Activated CD4-positive, alpha-beta memory T cell treated with anti-CD3 and anti-CD28 coated beads, Interleukin-2, amount 10 ng/mL, durations not matched to agents 7 days and 5 days (primary cell): Measurements from ENCODE around the gene AGAP1. TPM values are rescaled to one million over a fixed set of nuclear protein-coding genes. Genes with fewer than 3 reads are reported as not detected.
"Not testable (repeated sequence)": the region's sequence is repeated elsewhere in the genome, so short reads cannot be mapped to it uniquely, and the experiment has no call there.

Experiments
- CTCF ChIA-PET: fragments of 350-600 bp; sonication (Branson Sonifier 250); formaldehyde crosslinking; loops from one replicate; lab custom pipeline; 2021; ENCODE audit warnings: antibody characterized with exemption, inconsistent platforms; lab: Charles Lee
- POLR2A ChIA-PET: fragments of 350-600 bp; sonication (Branson Sonifier 250); formaldehyde crosslinking; loops from one replicate; lab custom pipeline; 2021; ENCODE audit warnings: antibody characterized with exemption; lab: Charles Lee
- DNase-seq: peaks from one replicate; pipeline ENCODE4 v3.0.0-alpha.2; 2020
- H3K27ac Mint-ChIP-seq: one replicate; pipeline ENCODE4 v1.8.0; 2021; ENCODE audit warnings: mild to moderate bottlenecking, mixed read lengths
- H3K27me3 Mint-ChIP-seq: one replicate; pipeline ENCODE4 v1.8.0; 2021; ENCODE audit warnings: mixed read lengths
- H3K36me3 Mint-ChIP-seq: one replicate; pipeline ENCODE4 v1.8.0; 2021; ENCODE audit warnings: low read depth, mixed read lengths
- H3K4me1 Mint-ChIP-seq: one replicate; pipeline ENCODE4 v1.8.0; 2021; ENCODE audit warnings: mixed read lengths
- H3K4me3 Mint-ChIP-seq: one replicate; pipeline ENCODE4 v1.8.0; 2021; ENCODE audit warnings: mild to moderate bottlenecking, mixed read lengths
- H3K9me3 Mint-ChIP-seq: one replicate; pipeline ENCODE4 v1.8.0; 2021; ENCODE audit warnings: mixed read lengths
- total RNA-seq, 2 experiments: library from RNA; stranded (reverse); gene quantifications; one replicate each; pipeline ENCODE4 v1.2.3, GENCODE V29; 2021

Gene AGAP1
- total RNA-seq, 2 experiments from 2014 or later, result 1.1 to 1.2 TPM

DNA sequence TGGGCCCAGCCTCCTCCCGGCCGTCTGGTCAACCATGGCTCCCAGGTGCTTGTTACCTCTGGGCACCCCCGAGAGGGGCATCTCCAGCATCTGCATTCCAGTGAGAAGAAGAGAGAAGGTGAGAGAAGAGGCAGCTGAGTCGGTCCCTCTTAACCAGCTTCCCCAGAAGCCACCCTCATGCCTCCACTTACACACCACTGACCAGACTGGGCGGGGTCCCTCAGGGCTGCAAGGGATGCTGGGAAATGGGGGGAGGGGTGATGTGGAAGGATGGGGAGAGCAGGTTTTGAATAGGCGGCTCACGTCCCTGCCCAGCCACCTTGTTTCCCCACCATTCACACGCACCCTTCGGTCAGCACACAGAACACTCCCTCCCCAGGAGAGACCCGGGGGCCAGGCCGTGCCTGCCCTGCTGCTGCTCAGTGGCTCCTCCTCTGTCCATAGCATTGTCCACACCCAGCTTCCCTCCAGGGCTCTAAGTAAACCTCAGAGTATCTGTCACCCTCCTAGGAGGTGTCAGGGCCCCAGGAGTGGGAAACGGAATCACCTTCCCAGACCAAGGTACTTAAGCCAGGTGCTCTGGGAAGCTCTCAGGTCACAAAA, 639.7 kb downstream of the AGAP1 start:
- H3K4me3 Mint-ChIP-seq, result no peak overlapping the region
- ChIA-PET POLR2A (no interaction called here), CTCF (no interaction called here)
- H3K27me3 Mint-ChIP-seq, result no peaks in the 10 kb centered on the region
- no peaks in the 10 kb centered on the region for H3K36me3 Mint-ChIP-seq
- H3K9me3 Mint-ChIP-seq, result no peaks in the 10 kb centered on the region
- H3K4me1 Mint-ChIP-seq, result no peaks in the 10 kb centered on the region
- no peak for DNase-seq
- H3K27ac Mint-ChIP-seq, result no peak overlapping the region

DNA sequence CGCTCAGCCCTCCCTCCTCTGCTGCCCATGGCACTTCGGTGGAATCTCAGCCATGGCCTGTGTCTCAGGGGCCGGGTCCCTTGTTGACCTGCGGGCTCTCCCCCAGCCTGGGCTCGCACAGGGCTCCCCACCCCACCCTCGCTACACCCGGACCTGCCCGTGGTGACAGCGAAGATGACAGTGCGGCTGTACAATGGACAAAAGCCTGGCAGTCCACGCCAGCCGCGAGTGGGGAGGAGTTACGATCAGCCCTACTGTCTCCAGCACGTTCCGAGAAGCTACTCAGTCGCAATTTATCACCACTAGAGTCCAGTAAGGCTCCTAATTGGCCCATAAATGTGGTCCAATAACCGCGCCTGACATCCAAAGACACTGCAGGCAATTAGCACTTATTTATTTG, 642.7 kb downstream of the AGAP1 start:
- ChIA-PET POLR2A (no interaction called here), CTCF (no interaction called here)
- H3K27me3 Mint-ChIP-seq, result no peaks in the 10 kb centered on the region
- no peak overlapping the region for H3K27ac Mint-ChIP-seq
- DNase-seq, result no peak
- no peaks in the 10 kb centered on the region for H3K9me3 Mint-ChIP-seq
- H3K4me3 Mint-ChIP-seq, result no peak overlapping the region
- no peaks in the 10 kb centered on the region for H3K4me1 Mint-ChIP-seq
- no peaks in the 10 kb centered on the region for H3K36me3 Mint-ChIP-seq

DNA sequence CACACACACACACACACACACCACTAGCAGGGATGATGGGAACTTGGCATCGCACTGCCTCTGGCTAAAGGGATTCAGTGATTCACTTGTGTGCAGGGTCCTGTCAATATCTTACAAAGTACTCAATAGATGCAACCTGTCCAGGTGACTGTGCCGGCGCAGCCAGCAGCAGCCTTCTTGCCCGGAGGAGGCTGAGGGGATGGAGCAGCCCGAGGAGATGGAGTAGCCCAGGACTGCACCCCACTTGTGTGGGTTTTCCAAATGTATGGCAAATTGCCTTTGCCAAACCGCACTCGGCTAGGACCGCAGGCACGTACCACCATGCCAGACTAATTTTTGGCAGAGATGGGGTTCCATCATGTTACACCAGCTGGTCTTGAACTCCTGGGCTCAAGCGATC, 643.2 kb downstream of the AGAP1 start:
- ChIA-PET POLR2A (no interaction called here), CTCF (no interaction called here)
- Mint-ChIP-seq H3K4me1 (no peaks in the 10 kb centered on the region), H3K27me3 (no peaks in the 10 kb centered on the region), H3K4me3 (no peak overlapping the region), H3K9me3 (no peaks in the 10 kb centered on the region), H3K27ac (no peak overlapping the region), H3K36me3 (no peaks in the 10 kb centered on the region)
- no peak for DNase-seq

DNA sequence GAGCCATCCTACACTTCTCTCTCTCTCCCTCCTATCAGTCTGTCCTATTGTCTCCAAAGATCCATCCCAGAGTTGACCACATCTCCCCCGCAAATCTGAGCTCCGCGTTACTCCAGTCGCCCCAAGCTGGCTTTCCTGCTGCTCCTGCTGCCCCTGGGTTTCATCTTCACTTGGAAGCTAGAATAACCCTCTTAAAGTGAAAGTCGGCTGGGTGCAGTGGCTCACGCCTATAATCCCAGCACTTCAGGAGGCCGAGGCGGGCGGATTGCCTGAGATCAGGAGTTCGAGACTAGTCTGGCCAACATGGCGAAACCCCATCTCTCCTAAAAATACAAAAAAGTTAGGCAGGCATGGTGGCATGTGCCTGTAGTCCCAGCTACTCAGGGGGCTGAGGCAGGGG, 647.8 kb downstream of the AGAP1 start:
- H3K27me3 Mint-ChIP-seq, CTCF ChIA-PET, H3K36me3 Mint-ChIP-seq, DNase-seq, POLR2A ChIA-PET, H3K4me3 Mint-ChIP-seq, H3K27ac Mint-ChIP-seq, H3K9me3 Mint-ChIP-seq, H3K4me1 Mint-ChIP-seq: not testable (repeated sequence)

DNA sequence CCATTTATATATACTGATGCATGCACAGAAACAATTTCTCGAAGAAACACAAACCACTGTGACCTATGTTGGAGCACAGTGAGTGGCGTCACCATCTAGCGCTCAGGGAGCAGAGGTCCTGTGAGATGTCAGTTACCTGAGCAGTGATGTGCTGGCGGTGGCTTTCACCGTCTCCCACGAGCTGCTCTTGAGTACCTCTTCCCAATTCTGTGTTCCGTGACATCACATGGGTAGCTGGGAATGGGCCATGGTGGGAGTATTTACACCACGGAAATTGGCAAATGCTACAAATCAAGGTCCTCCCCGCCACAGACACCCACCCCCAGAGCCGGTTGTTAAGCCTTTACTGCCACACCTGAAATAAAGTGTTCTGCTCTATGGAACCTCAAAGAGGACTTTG, 650.0 kb downstream of the AGAP1 start:
- no peaks in the 10 kb centered on the region for H3K9me3 Mint-ChIP-seq
- no peak for DNase-seq
- no peaks in the 10 kb centered on the region for H3K36me3 Mint-ChIP-seq
- ChIA-PET POLR2A (no interaction called here), CTCF (no interaction called here)
- H3K4me3 Mint-ChIP-seq, result no peak overlapping the region
- H3K27me3 Mint-ChIP-seq, result peaks cover 2% of the 10 kb centered on the region
- no peaks in the 10 kb centered on the region for H3K4me1 Mint-ChIP-seq
- no peak overlapping the region for H3K27ac Mint-ChIP-seq

DNA sequence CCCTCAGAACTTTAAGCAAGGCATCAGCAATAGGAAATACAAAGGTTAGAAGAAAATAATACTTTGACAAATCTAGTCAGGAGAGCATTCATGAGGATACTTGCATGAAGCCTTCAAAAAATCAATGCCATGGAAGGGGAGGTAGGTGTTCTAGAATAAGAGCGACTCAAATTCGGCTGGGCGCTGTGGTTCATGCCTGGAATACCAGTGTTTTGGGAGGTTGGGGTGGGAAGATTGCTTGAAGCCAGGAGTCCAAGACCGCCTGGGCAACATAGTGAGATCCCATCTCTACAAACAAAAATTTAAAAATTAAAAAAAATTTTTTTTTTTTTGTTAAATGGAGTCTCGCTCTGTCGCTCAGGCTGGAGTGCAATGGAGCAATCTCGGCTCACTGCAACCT, 652.6 kb downstream of the AGAP1 start:
- peaks cover 2% of the 10 kb centered on the region for H3K27me3 Mint-ChIP-seq
- no peak for DNase-seq
- CTCF ChIA-PET, result no interaction called here
- H3K36me3 Mint-ChIP-seq, result no peaks in the 10 kb centered on the region
- H3K27ac Mint-ChIP-seq, result no peak overlapping the region
- no peak overlapping the region for H3K4me3 Mint-ChIP-seq
- POLR2A ChIA-PET, result no interaction called here
- no peaks in the 10 kb centered on the region for H3K9me3 Mint-ChIP-seq
- no peaks in the 10 kb centered on the region for H3K4me1 Mint-ChIP-seq

DNA sequence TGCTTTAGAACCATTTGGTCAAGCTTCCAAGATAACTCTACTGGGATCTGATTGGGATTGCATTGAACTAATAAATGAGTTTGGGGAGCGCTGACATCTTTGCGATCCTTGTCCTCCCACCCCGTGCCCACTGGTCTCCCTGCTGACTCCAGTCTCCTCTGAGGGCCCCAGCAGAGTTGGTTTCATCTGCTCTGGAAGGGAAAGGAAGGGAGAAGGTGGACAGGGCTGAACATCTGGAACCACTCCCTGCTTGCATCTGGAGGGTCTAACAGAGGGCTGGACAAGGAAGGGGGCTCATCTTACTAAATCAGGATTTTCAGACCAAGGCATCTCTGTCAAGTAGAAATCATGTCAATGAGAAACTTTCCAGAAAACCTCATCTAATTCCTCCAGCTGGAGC, 661.6 kb downstream of the AGAP1 start:
- no peaks in the 10 kb centered on the region for H3K36me3 Mint-ChIP-seq
- H3K4me3 Mint-ChIP-seq, result no peak overlapping the region
- peaks cover 20% of the 10 kb centered on the region for H3K27me3 Mint-ChIP-seq
- no peak for DNase-seq
- no peak overlapping the region for H3K27ac Mint-ChIP-seq
- H3K9me3 Mint-ChIP-seq, result peaks cover 2% of the 10 kb centered on the region
- CTCF ChIA-PET, result interaction anchor here (1.6 kb wide), 1 partner anchor 376 kb away, joined by 3 read pairs; no protein-coding TSS in a partner anchor
- H3K4me1 Mint-ChIP-seq, result no peaks in the 10 kb centered on the region
- POLR2A ChIA-PET, result no interaction called here

DNA sequence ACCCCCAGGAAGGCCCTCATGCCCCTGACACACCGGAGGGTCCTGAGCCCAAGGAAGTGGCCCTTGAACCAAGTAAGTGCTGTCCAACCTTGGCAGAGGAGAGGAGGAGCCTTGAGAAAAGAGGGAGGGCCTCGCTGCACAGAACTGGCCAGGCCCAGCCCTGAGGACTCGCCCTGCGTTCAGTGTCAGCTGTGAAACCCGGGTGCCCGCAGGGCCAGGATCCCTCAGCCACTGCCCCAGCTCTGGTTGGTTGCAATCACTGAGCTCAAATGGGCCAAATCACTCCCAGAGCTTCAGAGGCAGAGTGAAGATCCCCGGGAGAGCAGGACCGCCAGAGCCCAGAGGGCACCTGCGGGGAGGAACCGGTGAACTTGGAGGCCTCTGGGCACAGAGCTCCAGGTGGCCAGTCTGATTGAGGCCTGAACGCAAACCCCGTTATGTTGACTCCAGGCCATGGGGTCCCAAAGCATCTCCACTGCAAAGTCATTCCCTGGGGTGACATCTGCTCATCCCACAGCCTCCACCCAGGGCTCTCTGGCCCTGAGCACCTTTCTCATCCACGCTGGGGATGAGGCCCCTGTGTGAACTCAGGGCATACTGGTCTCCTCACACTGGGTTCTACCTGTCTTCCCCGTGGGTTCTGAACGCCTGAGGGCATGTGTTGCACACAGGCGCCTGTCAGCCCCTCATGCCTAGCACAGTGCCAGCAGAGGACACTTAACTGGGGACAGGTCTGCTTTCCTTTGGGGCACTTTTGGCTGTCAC, 662.4 kb downstream of the AGAP1 start:
- ChIA-PET CTCF (interaction anchor here (1.6 kb wide), 1 partner anchor 377 kb away, joined by 3 read pairs; no protein-coding TSS in a partner anchor), POLR2A (no interaction called here)
- Mint-ChIP-seq H3K4me1 (no peaks in the 10 kb centered on the region), H3K27me3 (peaks cover 27% of the 10 kb centered on the region), H3K36me3 (no peaks in the 10 kb centered on the region), H3K27ac (no peak overlapping the region), H3K9me3 (peaks cover 2% of the 10 kb centered on the region), H3K4me3 (no peak overlapping the region)
- no peak for DNase-seq

DNA sequence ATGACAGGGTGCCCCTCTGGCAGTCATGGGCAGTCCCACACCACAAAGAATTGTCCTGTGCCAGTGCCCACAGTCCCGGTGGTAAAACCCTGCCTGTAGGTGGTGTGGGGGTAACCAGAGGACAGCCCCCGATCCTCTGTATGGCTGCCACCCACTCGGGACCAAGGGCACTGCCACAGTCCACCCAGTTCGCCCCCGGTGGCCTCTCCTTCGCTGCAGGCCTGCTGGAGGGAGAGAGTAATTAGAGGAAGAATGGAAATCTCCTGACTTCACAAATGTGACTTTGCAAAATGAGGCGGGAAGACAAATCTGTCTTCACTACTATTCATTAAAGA, 663.0 kb downstream of the AGAP1 start:
- Mint-ChIP-seq H3K4me3 (no peak overlapping the region), H3K27ac (no peak overlapping the region), H3K27me3 (peaks cover 33% of the 10 kb centered on the region), H3K9me3 (peaks cover 2% of the 10 kb centered on the region), H3K36me3 (no peaks in the 10 kb centered on the region), H3K4me1 (no peaks in the 10 kb centered on the region)
- POLR2A ChIA-PET, result no interaction called here
- DNase-seq, result no peak
- CTCF ChIA-PET, result no interaction called here

DNA sequence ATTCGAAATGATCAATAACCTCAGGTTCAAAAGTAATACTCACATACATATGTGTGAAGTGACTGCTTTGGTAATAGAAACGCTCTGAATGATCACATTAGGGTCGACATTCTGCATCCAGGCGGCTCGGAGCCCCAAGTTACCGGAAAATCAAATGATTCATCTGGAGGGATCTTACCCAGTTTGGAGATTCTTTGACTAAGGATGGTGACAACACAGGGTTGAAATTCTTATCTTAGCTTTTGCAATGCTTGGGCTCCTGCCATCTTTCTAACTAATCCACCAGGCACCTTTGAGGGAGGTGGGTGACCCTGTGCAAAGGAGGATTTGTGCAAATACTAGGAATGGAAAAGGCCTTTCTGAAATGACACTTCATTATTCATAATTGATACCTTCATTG, 663.5 kb downstream of the AGAP1 start:
- H3K9me3 Mint-ChIP-seq, result peaks cover 2% of the 10 kb centered on the region
- H3K4me1 Mint-ChIP-seq, result no peaks in the 10 kb centered on the region
- ChIA-PET POLR2A (no interaction called here), CTCF (no interaction called here)
- DNase-seq, result no peak
- H3K27me3 Mint-ChIP-seq, result peaks cover 37% of the 10 kb centered on the region
- no peak overlapping the region for H3K4me3 Mint-ChIP-seq
- H3K36me3 Mint-ChIP-seq, result no peaks in the 10 kb centered on the region
- H3K27ac Mint-ChIP-seq, result no peak overlapping the region

DNA sequence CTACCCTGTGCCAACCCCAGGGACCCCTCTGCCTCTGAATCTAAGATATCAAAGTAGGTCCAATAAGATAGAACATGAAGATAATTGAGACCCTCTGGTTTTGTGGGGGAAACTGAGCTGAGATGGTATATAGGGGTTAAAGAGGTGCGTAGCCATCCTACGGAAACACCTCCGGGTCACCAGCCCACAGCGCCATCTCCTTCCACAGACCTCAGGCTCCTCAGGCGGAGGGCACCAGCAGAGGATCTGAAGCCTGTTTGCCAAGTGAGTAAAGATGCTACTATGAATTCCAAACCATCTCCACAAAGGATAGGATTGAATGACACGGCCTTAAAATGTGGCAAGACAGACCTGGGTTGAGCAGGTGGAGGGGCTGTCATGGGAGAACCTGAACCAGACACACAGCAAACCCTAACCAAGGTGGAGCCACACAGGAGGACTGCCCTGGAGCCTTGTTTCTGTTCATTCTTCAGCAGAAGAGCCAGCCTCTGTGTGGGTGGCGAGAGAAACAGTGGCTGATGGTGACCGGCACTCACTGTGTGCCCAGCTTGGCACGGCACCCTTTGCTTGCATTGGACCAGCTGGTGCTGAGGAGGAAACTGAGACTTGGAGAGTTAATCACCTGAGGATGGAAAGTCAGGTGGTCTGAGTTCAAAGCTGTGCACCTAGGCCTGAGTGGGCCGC, 664.1 kb downstream of the AGAP1 start:
- Mint-ChIP-seq H3K9me3 (peaks cover 2% of the 10 kb centered on the region), H3K4me1 (no peaks in the 10 kb centered on the region), H3K27me3 (peaks cover 41% of the 10 kb centered on the region), H3K27ac (no peak overlapping the region), H3K4me3 (no peak overlapping the region), H3K36me3 (no peaks in the 10 kb centered on the region)
- CTCF ChIA-PET, result no interaction called here
- no peak for DNase-seq
- POLR2A ChIA-PET, result no interaction called here

DNA sequence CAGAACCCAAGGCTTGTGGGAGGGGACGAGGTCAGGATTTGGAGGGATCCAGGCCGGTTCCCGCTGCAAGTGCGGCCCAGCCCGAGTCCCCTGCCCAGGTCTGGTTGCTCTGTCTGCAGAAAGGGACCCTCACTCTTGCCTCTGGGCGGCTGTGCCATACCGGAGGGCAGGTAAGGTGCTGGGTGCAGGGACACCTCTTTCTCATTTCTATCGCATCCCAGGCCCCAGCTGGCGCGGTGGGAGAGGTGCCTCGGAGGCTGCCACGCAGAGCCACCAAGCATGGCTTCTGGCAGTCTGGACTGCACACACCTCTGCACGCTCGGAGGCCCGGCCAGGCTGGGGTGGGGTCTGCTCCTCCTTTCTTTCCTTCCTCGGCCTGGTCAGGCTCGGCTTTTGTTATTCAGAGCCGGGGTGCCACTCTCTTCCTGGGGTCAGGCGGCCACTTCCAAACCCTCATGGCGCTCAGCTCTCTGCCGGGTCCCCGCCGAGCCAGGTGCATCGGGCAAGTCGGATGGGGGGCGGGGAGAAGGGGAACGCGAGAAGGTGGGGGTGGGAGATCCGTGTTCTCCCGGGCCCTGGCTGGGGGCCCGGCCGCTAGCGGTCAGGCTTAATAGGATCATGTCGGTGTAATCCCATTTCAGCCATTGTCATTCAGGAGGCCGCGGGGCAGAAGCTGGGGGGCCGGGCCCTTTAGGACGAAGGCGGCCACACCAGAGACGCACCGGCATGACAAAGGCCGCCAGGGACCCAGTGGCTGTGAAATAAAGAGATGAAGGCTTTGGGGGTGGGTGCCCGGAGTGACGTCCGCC, 665.3 kb downstream of the AGAP1 start:
- Mint-ChIP-seq H3K4me3 (no peak overlapping the region), H3K36me3 (no peaks in the 10 kb centered on the region), H3K9me3 (peaks cover 2% of the 10 kb centered on the region), H3K27me3 (peaks cover 42% of the 10 kb centered on the region), H3K4me1 (no peaks in the 10 kb centered on the region), H3K27ac (no peak overlapping the region)
- POLR2A ChIA-PET, result no interaction called here
- DNase-seq, result no peak
- CTCF ChIA-PET, result no interaction called here

DNA sequence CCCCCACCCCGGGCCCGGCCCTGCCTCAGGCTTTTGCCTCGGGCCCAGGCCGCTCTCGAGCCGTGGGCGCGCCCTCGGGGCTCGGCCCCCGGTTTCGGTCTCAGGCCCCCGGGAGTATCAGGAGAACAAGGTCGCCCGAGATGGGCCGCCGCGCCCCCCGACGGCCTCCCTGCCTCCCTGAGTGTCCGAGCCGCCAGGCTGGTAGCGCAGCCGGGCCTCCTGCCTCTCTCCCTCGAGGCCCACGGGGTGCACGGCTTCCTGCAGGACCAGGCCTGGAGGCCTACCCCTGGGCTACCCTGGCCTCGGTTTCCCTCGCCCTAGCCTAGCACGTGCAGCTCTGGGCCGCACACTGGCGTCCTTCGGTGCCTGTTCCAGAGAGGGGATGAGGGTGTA, 665.9 kb downstream of the AGAP1 start:
- Mint-ChIP-seq H3K27ac (no peak overlapping the region), H3K4me3 (no peak overlapping the region), H3K4me1 (no peaks in the 10 kb centered on the region), H3K36me3 (no peaks in the 10 kb centered on the region), H3K9me3 (no peaks in the 10 kb centered on the region), H3K27me3 (peaks cover 44% of the 10 kb centered on the region)
- DNase-seq, result no peak
- POLR2A ChIA-PET, result no interaction called here
- CTCF ChIA-PET, result no interaction called here
